HCT116 (cell line): Measurements from ENCODE around the gene GTF2IRD2.
"Not testable (repeated sequence)": the region's sequence is repeated elsewhere in the genome, so short reads cannot be mapped to it uniquely, and the experiment has no call there.

ENCODE experiments used
- POLR2A ChIP-seq: IDR thresholded peaks from 2 replicates; pipeline ENCODE4 v1.7.0; 2011; ENCODE audit warnings: borderline replicate concordance; ENCODE audit not compliant: insufficient read depth, insufficient read length; ENCODE audit errors: extremely low read depth
- POLR2AphosphoS5 ChIP-seq: IDR thresholded peaks from 2 replicates; pipeline ENCODE4 v1.6.1; 2011; ENCODE audit warnings: mild to moderate bottlenecking, low read depth, low read length, moderate library complexity
- YY1 ChIP-seq: IDR thresholded peaks from 2 replicates; pipeline ENCODE4 v1.6.1; 2011; ENCODE audit warnings: low read length, low read depth, moderate library complexity, mild to moderate bottlenecking; ENCODE audit not compliant: insufficient replicate concordance; ENCODE audit errors: extremely low read depth
- TF ChIP-seq, protein P1 (sequence below), 3 experiments: fragments of 200-600 bp in 1 of 3; sonication (generic) in 1 of 3; IDR thresholded peaks in 2 of 3; conservative IDR thresholded peaks in 1 of 3; 2 replicates each; pipeline ENCODE4 v1.5.1; 2012 to 2017; ENCODE audit warnings: low read depth in 2 of 3, low read length in 2 of 3, antibody characterized with exemption in 1 of 3, borderline replicate concordance in 1 of 3, control low read depth in 1 of 3, mild to moderate bottlenecking in 1 of 3, mixed read lengths in 1 of 3, mixed run types in 1 of 3, moderate library complexity in 1 of 3; ENCODE audit not compliant: insufficient read depth in 1 of 3

DNA sequence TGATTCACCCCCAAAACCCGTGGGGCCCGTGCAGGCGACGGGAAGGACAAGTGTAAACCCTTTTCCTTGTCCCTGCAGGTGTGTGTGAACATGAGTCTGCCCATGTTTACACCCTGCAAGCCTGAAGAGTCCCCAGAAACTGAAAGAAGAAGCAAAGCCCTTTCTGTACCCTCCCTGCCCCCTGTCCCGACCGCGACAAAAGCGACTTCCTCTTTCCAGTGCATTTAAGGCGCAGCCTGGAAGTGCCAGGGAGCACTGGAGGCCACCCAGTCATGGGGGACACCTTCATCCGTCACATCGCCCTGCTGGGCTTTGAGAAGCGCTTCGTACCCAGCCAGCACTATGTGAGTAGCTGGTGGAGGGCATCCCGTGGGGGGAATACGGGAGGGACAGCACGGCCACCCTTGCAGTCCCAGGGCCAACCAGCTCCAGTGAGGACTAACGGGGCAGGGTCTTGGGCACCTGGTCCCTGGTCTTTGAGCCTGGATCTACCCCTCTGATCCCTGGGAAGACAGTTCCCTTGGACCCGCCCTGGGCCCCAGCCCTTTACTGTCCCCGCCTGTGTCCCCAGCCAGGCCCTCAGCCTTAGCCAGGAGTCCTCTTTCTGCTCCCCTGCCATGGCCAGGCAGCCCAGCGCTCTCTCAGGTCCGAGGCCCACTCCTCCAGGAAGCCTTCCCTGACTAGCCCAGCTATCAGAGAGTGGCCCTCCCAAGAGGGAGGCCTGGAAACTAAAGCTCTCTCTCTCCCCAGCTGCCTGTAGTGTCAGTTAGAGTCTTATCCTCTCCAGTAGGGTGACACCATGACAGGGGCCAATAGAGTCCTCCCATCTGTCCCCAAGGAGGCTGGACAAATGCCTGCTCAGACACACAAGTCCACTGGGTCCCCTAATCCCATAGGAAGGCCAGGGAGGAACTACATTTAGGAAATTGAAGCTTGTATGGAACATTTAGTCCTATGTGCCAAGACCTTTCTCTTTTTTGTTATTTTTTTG is 77.3 kb downstream of the GTF2IRD2 start, which contains the start of gene NCF1:
- not testable (repeated sequence) for TF ChIP-seq POLR2AphosphoS5, POLR2A, YY1
- TF ChIP-seq, protein P1, sequence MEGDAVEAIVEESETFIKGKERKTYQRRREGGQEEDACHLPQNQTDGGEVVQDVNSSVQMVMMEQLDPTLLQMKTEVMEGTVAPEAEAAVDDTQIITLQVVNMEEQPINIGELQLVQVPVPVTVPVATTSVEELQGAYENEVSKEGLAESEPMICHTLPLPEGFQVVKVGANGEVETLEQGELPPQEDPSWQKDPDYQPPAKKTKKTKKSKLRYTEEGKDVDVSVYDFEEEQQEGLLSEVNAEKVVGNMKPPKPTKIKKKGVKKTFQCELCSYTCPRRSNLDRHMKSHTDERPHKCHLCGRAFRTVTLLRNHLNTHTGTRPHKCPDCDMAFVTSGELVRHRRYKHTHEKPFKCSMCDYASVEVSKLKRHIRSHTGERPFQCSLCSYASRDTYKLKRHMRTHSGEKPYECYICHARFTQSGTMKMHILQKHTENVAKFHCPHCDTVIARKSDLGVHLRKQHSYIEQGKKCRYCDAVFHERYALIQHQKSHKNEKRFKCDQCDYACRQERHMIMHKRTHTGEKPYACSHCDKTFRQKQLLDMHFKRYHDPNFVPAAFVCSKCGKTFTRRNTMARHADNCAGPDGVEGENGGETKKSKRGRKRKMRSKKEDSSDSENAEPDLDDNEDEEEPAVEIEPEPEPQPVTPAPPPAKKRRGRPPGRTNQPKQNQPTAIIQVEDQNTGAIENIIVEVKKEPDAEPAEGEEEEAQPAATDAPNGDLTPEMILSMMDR (IDR thresholded peaks at IDR 0.05 in 2 of 3, conservative IDR thresholded peaks at IDR 0.05 in 1 of 3; ENCODE audit: borderline replicate concordance in 1 of 3, insufficient read depth in 1 of 3, low read depth in 2 of 3, low read length in 2 of 3), result not testable (repeated sequence)
